NCI-H526 treated with DMSO at 0.1 percent for 48 hours (cell line): ENCODE measurements around the gene BMPR2.
"Not testable (repeated sequence)": the region's sequence is repeated elsewhere in the genome, so short reads cannot be mapped to it uniquely, and the experiment has no call there.

Source experiments
- DNase-seq: peaks from one replicate; lab custom pipeline; 2025; lab: John Stamatoyannopoulos, UW

BMPR2 gene

GRCh38 chr2:202375609-202376408, at the start of gene BMPR2:
BMPR2 (plus strand) TSS chr2:202376327; CDS start chr2:202377475, 1,148 bp downstream.
- DNase-seq: peak; percentile 86

- DNase-seq: no peak
These were observed 48.3 kb upstream of the BMPR2 start for GRCh38 chr2:202327858-202328257.

GRCh38 chr2:202335791-202336467, 40.2 kb upstream of the BMPR2 start:
- no peak for DNase-seq

DNA sequence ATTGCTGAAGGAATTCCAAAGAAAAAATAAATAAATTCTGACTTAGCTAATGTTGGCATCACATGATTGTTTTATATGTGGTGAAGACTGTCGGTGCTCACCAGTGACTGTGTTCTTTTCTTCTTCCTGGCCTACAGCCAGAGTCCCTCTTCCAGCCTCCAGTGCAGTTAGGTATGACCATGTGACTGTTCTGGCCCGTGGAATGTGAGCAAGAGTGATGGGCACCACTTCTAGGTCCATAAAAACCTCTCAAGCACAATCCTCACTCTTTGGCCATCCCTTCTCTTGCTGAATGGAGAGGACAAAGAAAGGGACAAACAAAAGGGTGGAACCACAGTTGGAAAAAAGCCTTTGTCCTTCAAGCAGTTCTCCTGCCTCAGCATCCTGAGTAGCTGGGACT, 39.0 kb upstream of the BMPR2 start:
- no peak for DNase-seq

DNA sequence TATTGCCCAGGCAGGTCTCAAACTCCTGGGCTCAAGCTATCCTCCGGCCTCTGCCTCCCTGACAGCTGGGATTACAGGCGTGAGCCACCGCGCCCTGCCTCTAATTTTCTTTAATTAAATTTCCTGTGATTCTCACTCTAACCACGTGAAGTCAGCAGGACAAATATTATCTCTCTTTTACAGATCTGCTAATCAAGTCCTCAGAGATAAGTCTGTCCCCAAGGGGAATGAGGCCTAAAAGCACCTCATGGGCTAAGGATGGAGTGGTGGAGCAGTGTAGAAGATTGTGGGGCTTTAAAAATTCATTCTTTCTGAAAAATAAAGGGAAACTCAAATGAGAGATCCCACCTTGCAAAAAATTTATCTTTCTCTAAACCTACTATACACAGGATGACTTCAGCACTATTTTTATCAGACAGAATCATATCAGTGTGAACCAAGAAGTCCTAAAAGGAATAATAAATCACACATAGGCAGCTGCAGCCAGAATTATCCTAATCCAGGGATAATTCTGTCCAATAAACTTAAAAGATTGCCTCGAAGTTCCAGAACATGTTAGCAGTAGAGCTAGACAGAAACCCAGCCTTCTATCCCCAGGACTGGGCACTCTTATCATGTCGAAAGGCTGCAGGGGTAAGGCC, 38.3 kb upstream of the BMPR2 start:
- DNase-seq: no peak

DNA sequence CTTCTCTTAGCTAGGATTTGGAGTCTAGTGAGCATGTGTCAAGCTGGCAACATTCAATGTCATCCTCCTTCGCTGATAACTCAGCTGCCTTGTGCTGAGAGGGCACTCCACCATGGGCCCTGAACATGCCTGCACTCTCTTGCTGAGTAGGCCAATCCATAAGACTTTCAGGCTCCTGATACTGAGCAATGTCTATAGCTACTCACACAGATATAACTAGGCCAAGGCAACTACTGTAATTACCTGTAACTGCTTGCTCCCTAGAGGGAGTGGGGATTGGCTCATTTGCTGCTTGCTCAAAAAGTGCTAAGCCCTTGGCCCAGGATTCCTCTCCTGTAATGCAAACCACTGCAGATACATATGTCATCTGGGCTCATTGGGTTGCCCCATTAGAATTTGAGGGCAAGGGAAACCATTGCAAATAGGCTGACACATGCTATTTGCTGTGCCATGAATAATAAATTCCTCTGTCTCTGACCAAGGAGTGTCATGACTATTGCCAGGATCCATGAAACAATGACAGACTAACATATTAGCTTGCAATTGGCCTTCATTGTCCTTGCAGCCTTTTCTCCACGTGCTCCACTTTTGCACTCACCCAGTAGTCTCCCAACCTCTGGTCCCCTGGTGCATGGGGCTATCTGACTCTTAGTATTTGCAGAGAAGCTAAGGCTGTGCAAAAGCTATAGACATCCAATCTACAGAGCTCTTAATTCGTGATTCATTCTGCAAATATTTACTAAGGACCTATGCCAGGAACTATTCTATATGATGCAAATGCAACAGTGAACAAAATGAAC, 36.9 kb upstream of the BMPR2 start:
- DNase-seq: no peak

DNA sequence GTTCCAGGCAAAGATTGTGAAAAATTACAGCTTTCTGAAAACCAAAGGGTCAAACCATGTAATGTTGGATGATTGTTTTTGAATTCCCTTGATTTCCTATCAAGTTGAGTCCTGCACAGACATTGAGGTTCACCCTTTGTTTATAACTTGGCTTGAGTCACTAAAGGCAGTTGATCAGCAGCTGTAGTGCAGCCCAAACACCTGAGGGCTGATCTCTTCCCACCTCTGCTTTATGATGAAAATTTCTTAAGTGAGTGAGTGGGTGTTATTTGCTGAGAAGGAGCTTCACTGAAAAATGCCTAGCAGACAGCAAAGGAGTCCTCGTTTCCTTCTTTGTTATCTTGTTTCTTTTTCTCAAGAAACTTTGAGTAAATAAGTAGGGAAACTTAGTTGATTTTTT, 31.9 kb upstream of the BMPR2 start:
- no peak for DNase-seq

DNA sequence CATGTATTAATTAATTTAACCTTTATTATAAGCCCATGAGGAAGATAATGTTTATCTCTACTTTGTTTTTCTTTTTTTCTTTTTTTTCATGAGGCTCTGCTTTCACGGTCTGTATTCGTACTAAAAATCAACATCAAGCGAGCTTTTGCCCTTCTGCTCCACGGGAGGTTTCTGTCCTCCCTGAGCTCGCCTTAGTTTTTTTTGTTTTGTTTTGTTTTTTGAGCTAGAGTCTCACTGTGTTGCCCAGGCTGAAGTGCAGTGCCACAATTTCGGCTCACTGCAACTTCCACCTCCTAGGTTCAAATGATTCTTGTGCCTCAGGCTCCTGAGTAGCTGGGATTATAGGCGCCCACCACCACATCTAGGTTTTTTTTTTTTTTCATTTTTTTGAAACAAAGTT, 29.9 kb upstream of the BMPR2 start:
- DNase-seq: no peak

DNA sequence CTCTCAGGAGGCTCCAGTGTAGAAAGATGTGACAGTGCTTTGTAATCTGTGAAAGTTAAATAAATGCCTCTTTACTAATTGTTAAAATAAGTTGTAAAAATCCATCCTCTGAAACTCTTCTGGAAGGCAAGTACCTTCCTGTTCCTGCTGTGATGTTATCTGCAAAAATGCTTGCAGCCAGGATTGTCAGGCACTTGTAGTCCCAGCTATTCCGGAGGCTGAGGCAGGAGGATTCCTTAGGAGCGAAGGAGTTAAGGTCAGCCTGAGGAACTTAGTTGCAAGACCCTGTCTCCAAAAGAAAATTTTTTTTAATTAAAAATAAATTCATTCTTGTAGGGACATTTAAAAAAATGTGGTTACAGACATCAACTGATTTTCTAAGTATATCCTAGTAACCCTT, 22.7 kb upstream of the BMPR2 start:
- no peak for DNase-seq

- DNase-seq: no peak
These were observed 20.1 kb upstream of the BMPR2 start for GRCh38 chr2:202355993-202356505.

DNA sequence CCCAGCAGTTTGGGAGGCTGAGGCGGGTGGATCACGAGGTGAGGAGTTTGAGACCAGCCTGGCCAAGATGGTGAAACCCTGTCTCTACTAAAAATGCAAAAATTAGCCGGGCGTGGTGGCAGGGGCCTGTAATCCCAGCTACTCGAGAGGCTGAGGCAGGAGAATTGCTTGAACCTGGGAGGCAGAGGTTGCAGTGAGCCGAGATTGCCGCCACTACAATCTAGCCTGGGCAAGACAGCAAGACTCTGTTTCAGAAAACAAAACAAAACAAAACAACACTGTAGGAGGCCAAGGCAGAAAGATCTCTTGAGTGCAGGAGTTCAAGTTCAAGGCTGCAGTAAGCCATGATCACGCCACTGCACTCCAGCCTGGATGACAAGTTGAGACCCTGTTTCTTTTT, 17.2 kb upstream of the BMPR2 start:
- DNase-seq: not testable (repeated sequence)

DNA sequence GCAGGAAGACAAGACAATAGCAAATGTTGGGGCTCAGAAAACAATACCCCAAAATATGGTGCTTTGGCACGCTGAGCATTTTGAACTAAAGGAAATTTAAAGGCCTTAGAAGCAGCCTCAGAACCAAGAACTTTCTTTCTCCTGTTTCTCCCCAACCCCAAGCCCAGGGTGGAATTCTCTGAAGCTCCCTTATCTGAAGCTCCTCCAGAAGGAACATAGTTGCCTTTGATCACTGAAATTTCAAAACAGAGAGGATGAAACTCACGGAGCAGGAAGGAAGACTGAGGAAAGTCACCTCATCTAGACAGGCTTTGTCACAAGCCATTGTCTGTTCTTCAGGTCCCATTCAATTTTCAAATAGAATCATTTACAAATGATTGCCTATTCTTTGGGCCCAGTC, 15.5 kb upstream of the BMPR2 start:
- no peak for DNase-seq

DNA sequence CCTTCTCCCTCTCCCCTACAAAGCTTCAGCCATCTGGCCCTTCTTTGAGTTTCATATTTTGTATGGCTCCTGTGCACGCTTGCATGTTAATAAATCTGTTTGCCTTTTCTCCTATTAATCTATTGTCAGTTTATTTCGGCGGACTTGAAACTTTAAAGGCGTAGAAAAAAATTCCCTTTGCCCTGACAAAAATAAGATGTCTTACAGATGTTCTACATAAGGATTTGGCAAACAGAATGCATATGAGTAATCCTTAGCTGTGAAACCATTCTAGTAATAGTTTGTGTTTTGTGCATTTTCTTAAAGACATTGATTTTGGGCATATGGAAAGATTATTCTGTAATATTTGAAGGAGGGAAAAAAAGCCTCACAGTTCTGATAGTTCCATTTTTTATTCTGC, 15.0 kb upstream of the BMPR2 start:
- DNase-seq: no peak

- no peak for DNase-seq
These were observed 2.6 kb upstream of the BMPR2 start for GRCh38 chr2:202373490-202373889.

DNA sequence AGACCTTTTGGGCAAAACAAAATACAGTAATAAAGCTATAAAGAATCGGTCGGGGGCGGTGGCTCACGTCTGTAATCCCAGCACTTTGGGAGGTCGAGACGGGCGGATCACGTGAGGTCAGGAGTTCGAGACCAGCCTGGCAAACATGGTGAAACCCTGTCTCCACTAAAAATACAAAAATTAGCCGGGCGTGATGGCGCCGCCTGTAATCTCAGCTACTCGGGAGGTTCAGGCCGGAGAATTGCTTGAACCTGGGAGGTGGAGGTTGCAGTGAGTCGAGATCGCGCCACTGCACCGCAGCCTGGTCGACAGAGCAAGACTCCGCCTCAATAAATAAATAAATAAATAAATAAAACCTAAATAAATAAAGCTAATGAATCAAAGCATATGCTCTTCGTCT, 1.7 kb upstream of the BMPR2 start:
- not testable (repeated sequence) for DNase-seq

GRCh38 chr2:202375033-202375608, 1.0 kb upstream of the BMPR2 start:
- peak; percentile 33 for DNase-seq

GRCh38 chr2:202376460-202377206, 506 bp downstream of the BMPR2 start:
- peak; percentile 66 for DNase-seq

DNA sequence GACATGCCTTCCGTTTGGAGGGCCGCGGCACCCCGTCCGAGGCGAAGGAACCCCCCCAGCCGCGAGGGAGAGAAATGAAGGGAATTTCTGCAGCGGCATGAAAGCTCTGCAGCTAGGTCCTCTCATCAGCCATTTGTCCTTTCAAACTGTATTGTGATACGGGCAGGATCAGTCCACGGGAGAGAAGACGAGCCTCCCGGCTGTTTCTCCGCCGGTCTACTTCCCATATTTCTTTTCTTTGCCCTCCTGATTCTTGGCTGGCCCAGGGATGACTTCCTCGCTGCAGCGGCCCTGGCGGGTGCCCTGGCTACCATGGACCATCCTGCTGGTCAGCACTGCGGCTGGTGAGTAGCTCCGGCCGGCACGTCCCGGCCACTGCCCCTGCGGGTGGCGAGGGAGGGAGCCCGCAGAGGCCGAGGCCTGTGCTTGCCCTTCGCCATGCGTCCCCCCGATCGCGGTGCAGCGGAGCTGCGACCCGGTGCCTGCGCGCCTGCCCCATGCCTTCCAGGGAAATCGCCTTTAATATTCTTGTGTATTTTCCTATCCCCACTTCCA, 1.2 kb downstream of the BMPR2 start:
- DNase-seq: peak; percentile 34

DNA sequence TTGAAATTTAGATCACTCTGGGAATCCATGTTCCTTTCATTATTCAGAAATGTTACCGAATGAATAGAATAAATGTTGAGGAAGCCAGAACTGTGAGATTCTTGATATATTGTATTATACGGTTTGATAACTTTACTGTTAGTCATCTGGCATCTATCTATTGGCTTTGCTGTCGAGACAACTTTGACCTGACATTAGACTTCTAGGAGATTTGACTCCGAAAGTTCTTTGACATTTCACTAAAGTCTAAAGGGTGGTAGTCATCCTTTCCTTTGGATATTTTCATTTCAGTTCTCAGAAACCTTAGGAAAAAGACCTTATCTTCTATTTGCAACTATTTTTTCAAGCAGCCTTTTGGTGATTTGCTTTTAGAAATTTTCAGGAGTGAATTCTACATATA, 1.9 kb downstream of the BMPR2 start:
- DNase-seq: no peak

DNA sequence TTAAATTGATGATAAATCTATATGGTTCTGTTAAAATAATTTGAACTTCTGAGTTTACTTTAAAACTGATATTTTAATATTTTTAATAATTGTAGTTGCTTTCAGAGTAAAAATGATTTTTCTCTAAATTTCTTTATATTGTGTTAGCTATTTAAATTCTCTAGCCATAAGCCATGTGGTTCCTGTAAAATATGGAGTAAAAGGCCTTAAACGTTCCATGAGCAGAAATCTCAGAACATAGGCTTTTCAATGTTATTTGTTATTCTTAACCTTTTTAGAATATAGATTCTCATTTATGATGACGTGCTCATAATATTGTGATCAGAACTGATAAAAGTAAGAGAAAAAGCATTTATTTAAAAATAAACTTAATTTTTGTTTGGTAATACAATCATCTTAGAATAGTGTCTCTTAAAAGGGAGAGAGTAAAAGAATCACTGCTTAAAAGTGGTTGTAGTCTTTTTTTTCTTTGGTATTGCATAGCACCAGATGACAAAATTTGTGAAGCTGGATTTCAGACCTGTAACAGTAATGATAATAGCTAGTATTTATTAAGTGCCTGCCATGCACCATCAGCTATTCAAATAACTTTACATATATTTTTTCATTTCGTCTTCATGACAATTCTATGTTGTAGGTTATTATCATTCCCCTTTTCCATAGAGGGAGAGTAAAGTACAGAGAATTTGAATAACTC, 2.7 kb downstream of the BMPR2 start:
- no peak for DNase-seq
